Effector memory CD4-positive, alpha-beta T cell (primary cell): ENCODE measurements around the gene NTRK2.

ENCODE experiments used
- DNase-seq, 3 donors: peaks; one replicate each; pipeline ENCODE4 v3.0.0-alpha.2; 2020
- H3K27ac ChIP-seq: 2 replicates; pipeline ENCODE4 v1.7.0; 2013; ENCODE audit warnings: mild to moderate bottlenecking, low read length, moderate library complexity; ENCODE audit not compliant: insufficient read depth, poor library complexity, severe bottlenecking
- H3K27me3 ChIP-seq: replicated peaks from 2 replicates; pipeline ENCODE4 v1.7.0; 2013; ENCODE audit warnings: mild to moderate bottlenecking, low read length; ENCODE audit not compliant: insufficient read depth, control insufficient read depth, poor library complexity, severe bottlenecking
- H3K36me3 ChIP-seq: 2 replicates; pipeline ENCODE4 v1.7.0; 2013; ENCODE audit warnings: mild to moderate bottlenecking, low read length, moderate library complexity; ENCODE audit not compliant: control insufficient read depth, insufficient read depth
- H3K4me1 ChIP-seq: 2 replicates; pipeline ENCODE4 v1.7.0; 2013; ENCODE audit warnings: low read length, mild to moderate bottlenecking; ENCODE audit not compliant: control insufficient read depth, insufficient read depth, poor library complexity, severe bottlenecking
- H3K4me3 ChIP-seq: 2 replicates; pipeline ENCODE4 v1.7.0; 2013; ENCODE audit warnings: low read length, low read depth, mild to moderate bottlenecking; ENCODE audit not compliant: insufficient read depth, poor library complexity, severe bottlenecking
- H3K9me3 ChIP-seq: 2 replicates; pipeline ENCODE4 v1.7.0; 2013; ENCODE audit warnings: mild to moderate bottlenecking, low read length, moderate library complexity; ENCODE audit not compliant: control insufficient read depth

NTRK2 gene

GRCh38 chr9:84932915-84933527, 263.5 kb downstream of the NTRK2 start:
- DNase-seq = no peak
- Histone ChIP-seq H3K36me3 (no peaks in the 10 kb centered on the region), H3K27ac (no peak overlapping the region), H3K27me3 (no peaks in the 10 kb centered on the region), H3K9me3 (no peaks in the 10 kb centered on the region), H3K4me1 (no peaks in the 10 kb centered on the region), H3K4me3 (no peak overlapping the region)

- no peaks in the 10 kb centered on the region for H3K9me3 ChIP-seq
- no peak overlapping the region for H3K27ac ChIP-seq
- no peaks in the 10 kb centered on the region for H3K36me3 ChIP-seq
- DNase-seq = no peak
- no peaks in the 10 kb centered on the region for H3K27me3 ChIP-seq
- H3K4me3 ChIP-seq = no peak overlapping the region
- H3K4me1 ChIP-seq = no peaks in the 10 kb centered on the region
Observed at GRCh38 chr9:84935528-84936117, 266.1 kb downstream of the NTRK2 start.

GRCh38 chr9:84937180-84937579, 267.7 kb downstream of the NTRK2 start:
- H3K4me1 ChIP-seq = no peaks in the 10 kb centered on the region
- H3K4me3 ChIP-seq = no peak overlapping the region
- DNase-seq = no peak
- no peaks in the 10 kb centered on the region for H3K9me3 ChIP-seq
- no peaks in the 10 kb centered on the region for H3K36me3 ChIP-seq
- no peaks in the 10 kb centered on the region for H3K27me3 ChIP-seq
- no peak overlapping the region for H3K27ac ChIP-seq

- Histone ChIP-seq H3K9me3 (no peaks in the 10 kb centered on the region), H3K36me3 (no peaks in the 10 kb centered on the region), H3K27me3 (no peaks in the 10 kb centered on the region), H3K27ac (no peak overlapping the region), H3K4me1 (no peaks in the 10 kb centered on the region), H3K4me3 (no peak overlapping the region)
- no peak for DNase-seq
Observed at GRCh38 chr9:84937581-84937980, 268.1 kb downstream of the NTRK2 start.

- H3K36me3 ChIP-seq = no peaks in the 10 kb centered on the region
- no peaks in the 10 kb centered on the region for H3K27me3 ChIP-seq
- H3K4me1 ChIP-seq = no peaks in the 10 kb centered on the region
- H3K4me3 ChIP-seq = no peak overlapping the region
- DNase-seq = no peak
- no peaks in the 10 kb centered on the region for H3K9me3 ChIP-seq
- H3K27ac ChIP-seq = no peak overlapping the region
Observed at GRCh38 chr9:84939774-84940173, 270.2 kb downstream of the NTRK2 start.

GRCh38 chr9:84940294-84940693, 270.8 kb downstream of the NTRK2 start:
- H3K27ac ChIP-seq = no peak overlapping the region
- H3K27me3 ChIP-seq = no peaks in the 10 kb centered on the region
- DNase-seq = no peak
- no peaks in the 10 kb centered on the region for H3K36me3 ChIP-seq
- no peaks in the 10 kb centered on the region for H3K9me3 ChIP-seq
- no peaks in the 10 kb centered on the region for H3K4me1 ChIP-seq
- no peak overlapping the region for H3K4me3 ChIP-seq

- Histone ChIP-seq H3K4me1 (no peaks in the 10 kb centered on the region), H3K9me3 (no peaks in the 10 kb centered on the region)
Observed at GRCh38 chr9:84941792-84942191, 272.3 kb downstream of the NTRK2 start.

GRCh38 chr9:84943482-84944050, 274.0 kb downstream of the NTRK2 start:
- DNase-seq = no peak
- Histone ChIP-seq H3K4me1 (no peaks in the 10 kb centered on the region), H3K36me3 (no peaks in the 10 kb centered on the region)

More at GRCh38 chr9:84941792-84942191, 272.3 kb downstream of the NTRK2 start:
- DNase-seq = no peak
- H3K27ac ChIP-seq = no peak overlapping the region
- no peaks in the 10 kb centered on the region for H3K27me3 ChIP-seq
- H3K36me3 ChIP-seq = no peaks in the 10 kb centered on the region
- H3K4me3 ChIP-seq = no peak overlapping the region

GRCh38 chr9:84945878-84946538, 276.5 kb downstream of the NTRK2 start:
- H3K9me3 ChIP-seq = no peaks in the 10 kb centered on the region
- H3K4me1 ChIP-seq = no peaks in the 10 kb centered on the region
- no peak overlapping the region for H3K4me3 ChIP-seq
- H3K27me3 ChIP-seq = no peaks in the 10 kb centered on the region
- DNase-seq = no peak
- H3K27ac ChIP-seq = no peak overlapping the region
- H3K36me3 ChIP-seq = no peaks in the 10 kb centered on the region

More at GRCh38 chr9:84943482-84944050, 274.0 kb downstream of the NTRK2 start:
- Histone ChIP-seq H3K9me3 (no peaks in the 10 kb centered on the region), H3K27me3 (no peaks in the 10 kb centered on the region), H3K4me3 (no peak overlapping the region), H3K27ac (no peak overlapping the region)

- no peaks in the 10 kb centered on the region for H3K27me3 ChIP-seq
- H3K27ac ChIP-seq = no peak overlapping the region
- no peak for DNase-seq
- no peak overlapping the region for H3K4me3 ChIP-seq
- H3K9me3 ChIP-seq = no peaks in the 10 kb centered on the region
- no peaks in the 10 kb centered on the region for H3K4me1 ChIP-seq
- H3K36me3 ChIP-seq = no peaks in the 10 kb centered on the region
Observed at GRCh38 chr9:84947412-84947972, 278.0 kb downstream of the NTRK2 start.
